Adrenal gland (tissue), 5 donors: Measurements from ENCODE around the gene DLG5.

ENCODE experiments used
- CTCF ChIP-seq, 6 experiments: fragments of 450-650 bp in 4 of 6; fragments of 200-600 bp in 2 of 6; sonication (generic) in 1 of 6; IDR thresholded peaks; 1 replicate in 5 of 6; 2 replicates in 1 of 6; pipeline versions ENCODE4 v1.5.1 to v1.8.0; 2016 to 2021; ENCODE audit warnings: antibody characterized with exemption in 6 of 6, mild to moderate bottlenecking in 2 of 6, moderate library complexity in 1 of 6
- POLR2A ChIP-seq, 2 donors: fragments of 450-650 bp; IDR thresholded peaks; one replicate each; pipeline ENCODE4 v1.6.1; 2017; ENCODE audit warnings: antibody characterized with exemption in 2 of 2, mild to moderate bottlenecking in 2 of 2, moderate library complexity in 1 of 2
- donor health status: DM: no; HTN: no; CAD: no.

DNA sequence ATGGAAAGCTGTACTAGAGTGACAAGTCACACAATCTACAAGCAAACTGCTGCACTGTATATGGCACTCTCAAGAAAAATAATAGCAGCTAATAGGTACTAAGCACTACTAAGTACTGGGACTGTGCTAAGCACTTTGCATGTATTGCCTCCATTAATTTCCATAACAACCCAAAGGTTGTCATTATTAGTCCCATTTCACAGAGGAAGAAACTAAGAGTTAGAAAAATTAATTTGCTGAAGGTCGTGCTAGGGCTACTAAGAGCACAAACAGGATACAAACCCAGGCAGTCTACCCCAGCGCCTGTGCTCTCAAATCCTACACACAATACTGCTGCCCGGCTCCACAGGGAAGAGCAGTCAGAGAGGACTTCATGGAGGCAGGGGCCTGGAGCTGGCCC, 51.7 kb downstream of the DLG5 start:
- TF ChIP-seq CTCF (IDR thresholded peaks at IDR 0.05), result no peak
- no peak for TF ChIP-seq POLR2A (IDR thresholded peaks at IDR 0.05)
